ENCODE measurements around the gene TBX5. TPM values are rescaled to one million over a fixed set of nuclear protein-coding genes. Genes with fewer than 3 reads are reported as not detected.
"Not testable (repeated sequence)": the region's sequence is repeated elsewhere in the genome, so short reads cannot be mapped to it uniquely, and the experiment has no call there.

TBX5 gene
- total and polyA plus RNA-seq, 2 donors (not counting 1 experiment from before 2014, with no cell fraction given): 16.8 to 19.4 TPM

- Histone ChIP-seq H3K9ac (ENCODE audit: insufficient read depth, low read length) (no peak overlapping the region), H4K20me1 (ENCODE audit: control insufficient read depth, extremely low read depth, insufficient read depth, low read length) (no peaks in the 10 kb centered on the region), H3K27ac (ENCODE audit: insufficient read depth, low read length) (no peak overlapping the region), H3K9me3 (ENCODE audit: control insufficient read depth, insufficient read depth, low read depth, low read length) (no peaks in the 10 kb centered on the region), H3K27me3 (ENCODE audit: control insufficient read depth, insufficient read depth, low read length) (no peaks in the 10 kb centered on the region), H3K36me3 (ENCODE audit: control insufficient read depth, insufficient read depth, low read length) (peaks cover 10% of the 10 kb centered on the region), H3K4me2 (ENCODE audit: extremely low read depth, insufficient read depth, low read length) (no peak overlapping the region), H3K4me1 (ENCODE audit: control insufficient read depth, extremely low read depth, insufficient read depth, low read length) (no peaks in the 10 kb centered on the region), H2AFZ (ENCODE audit: low read length) (no peak overlapping the region), H3K4me3 (replicated peaks in 1 of 4; ENCODE audit: control extremely low read depth in 1 of 4, insufficient read depth in 1 of 4, low read depth in 3 of 4, low read length in 4 of 4) (no peak overlapping the region), H3K79me2 (ENCODE audit: control insufficient read depth, insufficient read depth, low read length) (no peaks in the 10 kb centered on the region)
- peak in 1 of 2 donors; percentile 24 for DNase-seq (ENCODE audit: low read depth in 2 of 2)
- no peak for TF ChIP-seq EZH2 (IDR thresholded peaks at IDR 0.05; ENCODE audit: low read length, missing control alignments)
- peak; percentile 18 to 42 for TF ChIP-seq CTCF (conservative IDR thresholded peaks at IDR 0.05 in 1 of 2, IDR thresholded peaks at IDR 0.05 in 1 of 2; ENCODE audit: low read depth in 1 of 2, low read length in 2 of 2)
Observed at GRCh38 chr12:114355389-114356088, 50.4 kb downstream of the TBX5 start.

GRCh38 chr12:114349239-114349638, 56.7 kb downstream of the TBX5 start:
- H4K20me1 ChIP-seq (ENCODE audit: control insufficient read depth, extremely low read depth, insufficient read depth, low read length): not testable (repeated sequence)

GRCh38 chr12:114347861-114348260, 58.1 kb downstream of the TBX5 start:
- no peak for TF ChIP-seq EZH2 (IDR thresholded peaks at IDR 0.05; ENCODE audit: low read length, missing control alignments)
- TF ChIP-seq CTCF (conservative IDR thresholded peaks at IDR 0.05 in 1 of 2, IDR thresholded peaks at IDR 0.05 in 1 of 2; ENCODE audit: low read depth in 1 of 2, low read length in 2 of 2): no peak
- Histone ChIP-seq H3K4me1 (ENCODE audit: control insufficient read depth, extremely low read depth, insufficient read depth, low read length) (no peaks in the 10 kb centered on the region), H2AFZ (ENCODE audit: low read length) (no peak overlapping the region), H4K20me1 (ENCODE audit: control insufficient read depth, extremely low read depth, insufficient read depth, low read length) (no peaks in the 10 kb centered on the region), H3K27ac (ENCODE audit: insufficient read depth, low read length) (no peak overlapping the region), H3K4me3 (replicated peaks in 1 of 4; ENCODE audit: control extremely low read depth in 1 of 4, insufficient read depth in 1 of 4, low read depth in 3 of 4, low read length in 4 of 4) (no peak overlapping the region), H3K27me3 (ENCODE audit: control insufficient read depth, insufficient read depth, low read length) (no peaks in the 10 kb centered on the region), H3K9me3 (ENCODE audit: control insufficient read depth, insufficient read depth, low read depth, low read length) (no peaks in the 10 kb centered on the region), H3K36me3 (ENCODE audit: control insufficient read depth, insufficient read depth, low read length) (no peaks in the 10 kb centered on the region), H3K79me2 (ENCODE audit: control insufficient read depth, insufficient read depth, low read length) (no peaks in the 10 kb centered on the region), H3K4me2 (ENCODE audit: extremely low read depth, insufficient read depth, low read length) (no peak overlapping the region), H3K9ac (ENCODE audit: insufficient read depth, low read length) (no peak overlapping the region)
- no peak for DNase-seq (ENCODE audit: low read depth in 2 of 2)

More at GRCh38 chr12:114349239-114349638, 56.7 kb downstream of the TBX5 start:
- H2AFZ ChIP-seq (ENCODE audit: low read length); H3K4me2 ChIP-seq (ENCODE audit: extremely low read depth, insufficient read depth, low read length); H3K4me1 ChIP-seq (ENCODE audit: control insufficient read depth, extremely low read depth, insufficient read depth, low read length); H3K4me3 ChIP-seq (replicated peaks in 1 of 4; ENCODE audit: control extremely low read depth in 1 of 4, insufficient read depth in 1 of 4, low read depth in 3 of 4, low read length in 4 of 4); H3K36me3 ChIP-seq (ENCODE audit: control insufficient read depth, insufficient read depth, low read length); H3K27me3 ChIP-seq (ENCODE audit: control insufficient read depth, insufficient read depth, low read length); H3K79me2 ChIP-seq (ENCODE audit: control insufficient read depth, insufficient read depth, low read length); H3K9ac ChIP-seq (ENCODE audit: insufficient read depth, low read length); DNase-seq (ENCODE audit: low read depth in 2 of 2); H3K9me3 ChIP-seq (ENCODE audit: control insufficient read depth, insufficient read depth, low read depth, low read length); H3K27ac ChIP-seq (ENCODE audit: insufficient read depth, low read length): not testable (repeated sequence)
